Measurements from ENCODE around the gene TRIM29.

Gene TRIM29

GRCh38 chr11:120122924-120123683 is 14.8 kb downstream of the TRIM29 start:
- no peak for DNase-seq (ENCODE audit: low spot score)

- DNase-seq (ENCODE audit: low spot score) = no peak
These were observed 15.9 kb downstream of the TRIM29 start for GRCh38 chr11:120121914-120122473.

GRCh38 chr11:120121336-120121735 is 16.6 kb downstream of the TRIM29 start:
- no peak for DNase-seq (ENCODE audit: low spot score)

- no peak for DNase-seq (ENCODE audit: low spot score)
These were observed 17.0 kb downstream of the TRIM29 start for GRCh38 chr11:120120805-120121335.

GRCh38 chr11:120119121-120119520 is 18.8 kb downstream of the TRIM29 start:
- DNase-seq (ENCODE audit: low spot score) = no peak

GRCh38 chr11:120117991-120118390 is 19.9 kb downstream of the TRIM29 start:
- no peak for DNase-seq (ENCODE audit: low spot score)

- no peak for DNase-seq (ENCODE audit: low spot score)
These were observed 20.9 kb downstream of the TRIM29 start for GRCh38 chr11:120116966-120117365.

- DNase-seq (ENCODE audit: low spot score) = no peak
These were observed 22.5 kb downstream of the TRIM29 start for GRCh38 chr11:120115272-120116000.

- DNase-seq (ENCODE audit: low spot score) = no peak
These were observed 25.6 kb downstream of the TRIM29 start for GRCh38 chr11:120112174-120112796.

GRCh38 chr11:120109531-120109930 is 28.4 kb downstream of the TRIM29 start:
- no peak for DNase-seq (ENCODE audit: low spot score)

- no peak for DNase-seq (ENCODE audit: low spot score)
These were observed 29.1 kb downstream of the TRIM29 start for GRCh38 chr11:120108785-120109168.

GRCh38 chr11:120108154-120108784 is 29.6 kb downstream of the TRIM29 start:
- DNase-seq (ENCODE audit: low spot score) = peak; percentile 75

GRCh38 chr11:120107692-120108091 is 30.2 kb downstream of the TRIM29 start:
- DNase-seq (ENCODE audit: low spot score) = no peak

GRCh38 chr11:120106354-120107150 is 31.4 kb downstream of the TRIM29 start:
- no peak for DNase-seq (ENCODE audit: low spot score)

- no peak for DNase-seq (ENCODE audit: low spot score)
These were observed 32.3 kb downstream of the TRIM29 start for GRCh38 chr11:120105576-120105975.

- no peak for DNase-seq (ENCODE audit: low spot score)
These were observed 33.8 kb downstream of the TRIM29 start for GRCh38 chr11:120104041-120104565.

GRCh38 chr11:120102864-120103122 is 35.1 kb downstream of the TRIM29 start:
- DNase-seq (ENCODE audit: low spot score) = no peak

GRCh38 chr11:120102050-120102863 is 35.7 kb downstream of the TRIM29 start:
- no peak for DNase-seq (ENCODE audit: low spot score)

GRCh38 chr11:120098503-120099020 is 39.4 kb downstream of the TRIM29 start:
- no peak for DNase-seq (ENCODE audit: low spot score)
